ENCODE measurements around the gene AGBL2. TPM values are rescaled to one million over a fixed set of nuclear protein-coding genes. Genes with fewer than 3 reads are reported as not detected.

Gene AGBL2
- total RNA-seq, 1 experiment from 2014 or later = 3.0 TPM

DNA sequence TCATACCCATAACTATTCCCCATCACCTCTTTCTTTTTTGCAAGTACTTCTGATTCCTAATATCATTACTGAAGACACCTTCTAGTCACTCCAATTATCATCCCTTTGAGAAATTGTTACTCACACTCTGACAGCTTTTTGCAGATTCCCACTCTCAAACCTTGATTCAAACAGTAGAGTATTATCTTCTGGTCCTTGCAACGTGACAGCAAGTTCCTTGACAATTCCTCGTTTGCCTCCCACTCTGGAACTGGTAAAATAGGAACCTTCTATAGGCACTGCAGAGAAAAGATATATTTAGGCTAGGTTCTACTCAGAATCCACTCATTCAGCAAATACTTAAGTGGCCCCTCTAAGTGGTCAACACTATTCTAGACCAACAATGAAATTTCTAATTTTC lies 23.2 kb downstream of the AGBL2 start:
- H3K27ac ChIP-seq (ENCODE audit: insufficient read length, low read depth, low read length) = no peak overlapping the region
- H4K91ac ChIP-seq (ENCODE audit: insufficient read length, low read depth, low read length) = no peak overlapping the region
- H4K20me1 ChIP-seq (ENCODE audit: control insufficient read depth, insufficient read depth, insufficient read length) = no peaks in the 10 kb centered on the region
- Mint-ChIP-seq H3K4me1 (no peaks in the 10 kb centered on the region), H3K27me3 (ENCODE audit: low read depth) (no peaks in the 10 kb centered on the region), H3K4me3 (no peak overlapping the region), H3K36me3 (ENCODE audit: insufficient read depth in 1 of 3, low read depth in 3 of 3) (no peaks in the 10 kb centered on the region), H3K27ac (no peak overlapping the region), H3K9me3 (no peaks in the 10 kb centered on the region; a peak in 2 of 5 replicates)
- no peak overlapping the region for H2BK20ac ChIP-seq (ENCODE audit: low read depth, low read length, poor library complexity, severe bottlenecking)
- H2BK12ac ChIP-seq (ENCODE audit: insufficient read length, low read depth, low read length) = no peak overlapping the region
- TF ChIP-seq, protein P1, sequence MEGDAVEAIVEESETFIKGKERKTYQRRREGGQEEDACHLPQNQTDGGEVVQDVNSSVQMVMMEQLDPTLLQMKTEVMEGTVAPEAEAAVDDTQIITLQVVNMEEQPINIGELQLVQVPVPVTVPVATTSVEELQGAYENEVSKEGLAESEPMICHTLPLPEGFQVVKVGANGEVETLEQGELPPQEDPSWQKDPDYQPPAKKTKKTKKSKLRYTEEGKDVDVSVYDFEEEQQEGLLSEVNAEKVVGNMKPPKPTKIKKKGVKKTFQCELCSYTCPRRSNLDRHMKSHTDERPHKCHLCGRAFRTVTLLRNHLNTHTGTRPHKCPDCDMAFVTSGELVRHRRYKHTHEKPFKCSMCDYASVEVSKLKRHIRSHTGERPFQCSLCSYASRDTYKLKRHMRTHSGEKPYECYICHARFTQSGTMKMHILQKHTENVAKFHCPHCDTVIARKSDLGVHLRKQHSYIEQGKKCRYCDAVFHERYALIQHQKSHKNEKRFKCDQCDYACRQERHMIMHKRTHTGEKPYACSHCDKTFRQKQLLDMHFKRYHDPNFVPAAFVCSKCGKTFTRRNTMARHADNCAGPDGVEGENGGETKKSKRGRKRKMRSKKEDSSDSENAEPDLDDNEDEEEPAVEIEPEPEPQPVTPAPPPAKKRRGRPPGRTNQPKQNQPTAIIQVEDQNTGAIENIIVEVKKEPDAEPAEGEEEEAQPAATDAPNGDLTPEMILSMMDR (conservative IDR thresholded peaks at IDR 0.05) = no peak
- no peaks in the 10 kb centered on the region for H3K27me3 ChIP-seq (ENCODE audit: insufficient read depth, low read length)
- no peak overlapping the region for H3K9ac ChIP-seq (ENCODE audit: extremely low read depth, insufficient read length, low read length)
- no peaks in the 10 kb centered on the region for H3K79me1 ChIP-seq (ENCODE audit: insufficient read depth, low read depth, low read length, poor library complexity, severe bottlenecking)
- H3K18ac ChIP-seq (ENCODE audit: insufficient read length, low read depth, low read length) = no peak overlapping the region
- H4K5ac ChIP-seq (ENCODE audit: insufficient read length, low read depth, low read length) = no peak overlapping the region
- H3T11ph ChIP-seq (ENCODE audit: low read length) = no peak overlapping the region
- no peak overlapping the region for H3K4ac ChIP-seq (ENCODE audit: low read depth, low read length)
- no peak overlapping the region for H2AK5ac ChIP-seq (ENCODE audit: insufficient read length, low read length)
- H3K56ac ChIP-seq (ENCODE audit: insufficient read length, low read depth, low read length) = no peak overlapping the region
- no peaks in the 10 kb centered on the region for H3K23me2 ChIP-seq (ENCODE audit: insufficient read length, low read depth, low read length, poor library complexity, severe bottlenecking)
- H3K4me2 ChIP-seq (ENCODE audit: insufficient read depth, insufficient read length, low read length) = no peak overlapping the region
- H3K9me3 ChIP-seq (ENCODE audit: control insufficient read depth, low read depth, low read length) = no peaks in the 10 kb centered on the region
- no peak overlapping the region for H3K14ac ChIP-seq (ENCODE audit: insufficient read depth, low read length)
- H2AFZ ChIP-seq (ENCODE audit: low read length) = no peak overlapping the region
- no peaks in the 10 kb centered on the region for H3K79me2 ChIP-seq (ENCODE audit: insufficient read depth, low read length)
- H3K4me1 ChIP-seq (ENCODE audit: insufficient read depth, low read length) = no peaks in the 10 kb centered on the region
- no peak overlapping the region for H3K23ac ChIP-seq (ENCODE audit: insufficient read length, low read depth, low read length)
- no CpG with 5 or more reads among the region's 2 CpGs for WGBS (ENCODE audit: extremely low coverage, insufficient read length, low lambda C conversion rate)
- H2BK5ac ChIP-seq (ENCODE audit: insufficient read length, low read length) = no peak overlapping the region
- no peak overlapping the region for H2BK15ac ChIP-seq (ENCODE audit: low read depth, low read length)
- no peak for DNase-seq
- no peak overlapping the region for H4K8ac ChIP-seq (replicated peaks; ENCODE audit: insufficient read length, low read depth, low read length)
- H2BK120ac ChIP-seq (ENCODE audit: low read depth, low read length, poor library complexity, severe bottlenecking) = no peak overlapping the region

Data from H9 (cell line).